H9 (cell line): ENCODE data around the gene ARL13A. TPM values are rescaled to one million over a fixed set of nuclear protein-coding genes. Genes with fewer than 3 reads are reported as not detected.

ENCODE experiments used
- DNase-seq: peaks from one replicate; pipeline ENCODE4 v3.0.0-alpha.2; 2017
- H2AFZ ChIP-seq: one replicate; pipeline ENCODE4 v1.6.1; 2013; ENCODE audit warnings: mild to moderate bottlenecking, low read length, control low read depth, moderate library complexity
- H2AK5ac ChIP-seq: 2 replicates; pipeline ENCODE4 v1.6.1; 2013; ENCODE audit warnings: low read length, control low read depth, mixed read lengths; ENCODE audit not compliant: insufficient read length
- H2BK120ac ChIP-seq: one replicate; pipeline ENCODE4 v1.6.1; 2013; ENCODE audit warnings: low read depth, mild to moderate bottlenecking, low read length, control low read depth, inconsistent platforms; ENCODE audit not compliant: poor library complexity, severe bottlenecking
- H2BK12ac ChIP-seq: 2 replicates; pipeline ENCODE4 v1.6.1; 2013; ENCODE audit warnings: low read length, control low read depth, mixed read lengths, low read depth; ENCODE audit not compliant: insufficient read length
- H2BK15ac ChIP-seq: 2 replicates; pipeline ENCODE4 v1.6.1; 2013; ENCODE audit warnings: low read depth, low read length, control low read depth
- H2BK20ac ChIP-seq: one replicate; pipeline ENCODE4 v1.6.1; 2013; ENCODE audit warnings: low read depth, mild to moderate bottlenecking, low read length, control low read depth, inconsistent platforms; ENCODE audit not compliant: poor library complexity, severe bottlenecking
- H2BK5ac ChIP-seq: 2 replicates; pipeline ENCODE4 v1.6.1; 2013; ENCODE audit warnings: low read length, control low read depth, mixed read lengths; ENCODE audit not compliant: insufficient read length
- H3K14ac ChIP-seq: 2 replicates; pipeline ENCODE4 v1.6.1; 2013; ENCODE audit warnings: low read length, control low read depth; ENCODE audit not compliant: insufficient read depth
- H3K18ac ChIP-seq: 2 replicates; pipeline ENCODE4 v1.6.1; 2013; ENCODE audit warnings: low read depth, mild to moderate bottlenecking, mixed read lengths, low read length, control low read depth; ENCODE audit not compliant: insufficient read length
- H3K23ac ChIP-seq: 2 replicates; pipeline ENCODE4 v1.6.1; 2013; ENCODE audit warnings: low read length, control low read depth, mixed read lengths, low read depth; ENCODE audit not compliant: insufficient read length
- H3K23me2 ChIP-seq: 2 replicates; pipeline ENCODE4 v1.6.1; 2013; ENCODE audit warnings: low read depth, mild to moderate bottlenecking, mixed read lengths, low read length, control low read depth; ENCODE audit not compliant: insufficient read length, poor library complexity, severe bottlenecking
- H3K27ac ChIP-seq: 2 replicates; pipeline ENCODE4 v1.5.1; 2013; ENCODE audit warnings: low read length, control low read depth, mixed read lengths, low read depth; ENCODE audit not compliant: insufficient read length
- H3K27me3 ChIP-seq: 2 replicates; pipeline ENCODE4 v1.6.1; 2013; ENCODE audit warnings: low read length, control low read depth, inconsistent platforms; ENCODE audit not compliant: insufficient read depth
- H3K4ac ChIP-seq: 2 replicates; pipeline ENCODE4 v1.6.1; 2013; ENCODE audit warnings: low read depth, mild to moderate bottlenecking, control low read depth, inconsistent platforms, low read length, moderate library complexity
- H3K4me1 ChIP-seq: 2 replicates; pipeline ENCODE4 v1.6.1; 2013; ENCODE audit warnings: low read length, control low read depth, inconsistent platforms; ENCODE audit not compliant: insufficient read depth
- H3K4me2 ChIP-seq: 2 replicates; pipeline ENCODE4 v1.6.1; 2013; ENCODE audit warnings: low read length, control low read depth, mixed read lengths; ENCODE audit not compliant: insufficient read length, insufficient read depth
- H3K56ac ChIP-seq: 2 replicates; pipeline ENCODE4 v1.6.1; 2013; ENCODE audit warnings: low read depth, mild to moderate bottlenecking, mixed read lengths, low read length, control low read depth; ENCODE audit not compliant: insufficient read length
- H3K79me1 ChIP-seq: 2 replicates; pipeline ENCODE4 v1.6.1; 2013; ENCODE audit warnings: low read depth, mild to moderate bottlenecking, moderate library complexity, low read length, control low read depth, inconsistent platforms; ENCODE audit not compliant: insufficient read depth, poor library complexity, severe bottlenecking
- H3K79me2 ChIP-seq: 2 replicates; pipeline ENCODE4 v1.6.1; 2013; ENCODE audit warnings: low read length, control low read depth, inconsistent platforms; ENCODE audit not compliant: insufficient read depth
- H3K9ac ChIP-seq: 2 replicates; pipeline ENCODE4 v1.6.1; 2013; ENCODE audit warnings: low read length, control low read depth, mixed read lengths; ENCODE audit not compliant: insufficient read length; ENCODE audit errors: extremely low read depth
- H3K9me3 ChIP-seq: one replicate; pipeline ENCODE4 v1.6.1; 2013; ENCODE audit warnings: low read depth, low read length, inconsistent platforms; ENCODE audit not compliant: control insufficient read depth
- H3T11ph ChIP-seq: one replicate; pipeline ENCODE4 v1.6.1; 2013; ENCODE audit warnings: mild to moderate bottlenecking, low read length, control low read depth, inconsistent platforms
- H4K20me1 ChIP-seq: one replicate; pipeline ENCODE4 v1.6.1; 2013; ENCODE audit not compliant: control insufficient read depth, insufficient read length, insufficient read depth
- H4K5ac ChIP-seq: 2 replicates; pipeline ENCODE4 v1.6.1; 2013; ENCODE audit warnings: low read depth, mild to moderate bottlenecking, mixed read lengths, low read length, control low read depth; ENCODE audit not compliant: insufficient read length
- H4K8ac ChIP-seq: replicated peaks from 2 replicates; pipeline ENCODE4 v1.6.1; 2013; ENCODE audit warnings: low read length, control low read depth, mixed read lengths, low read depth; ENCODE audit not compliant: insufficient read length
- H4K91ac ChIP-seq: 2 replicates; pipeline ENCODE4 v1.6.1; 2013; ENCODE audit warnings: low read depth, mild to moderate bottlenecking, moderate library complexity, mixed read lengths, low read length, control low read depth; ENCODE audit not compliant: insufficient read length
- H3K27ac Mint-ChIP-seq, 3 experiments: 2 replicates in 2 of 3; 3 replicates in 1 of 3; pipeline ENCODE4 v1.8.0; 2020 to 2021; ENCODE audit warnings: mixed read lengths in 3 of 3, mild to moderate bottlenecking in 1 of 3, moderate library complexity in 1 of 3
- H3K27me3 Mint-ChIP-seq: 2 replicates; pipeline ENCODE4 v1.8.0; 2021; ENCODE audit warnings: low read depth, mild to moderate bottlenecking, moderate library complexity, mixed read lengths
- H3K36me3 Mint-ChIP-seq, 3 experiments: 2 replicates in 2 of 3; 3 replicates in 1 of 3; pipeline ENCODE4 v1.8.0; 2020 to 2021; ENCODE audit warnings: low read depth in 3 of 3, mixed read lengths in 3 of 3; ENCODE audit not compliant: insufficient read depth in 1 of 3
- H3K4me1 Mint-ChIP-seq, 2 experiments: 2 replicates each; pipeline ENCODE4 v1.8.0; 2020; ENCODE audit warnings: mixed read lengths in 2 of 2
- H3K4me3 Mint-ChIP-seq, 2 experiments: 2 replicates in 1 of 2; 3 replicates in 1 of 2; pipeline ENCODE4 v1.8.0; 2020 to 2021; ENCODE audit warnings: mild to moderate bottlenecking in 2 of 2, mixed read lengths in 2 of 2, moderate library complexity in 1 of 2
- H3K9me3 Mint-ChIP-seq, 2 experiments: 2 replicates in 1 of 2; 3 replicates in 1 of 2; pipeline ENCODE4 v1.8.0; 2020; ENCODE audit warnings: mild to moderate bottlenecking in 2 of 2, mixed read lengths in 2 of 2, moderate library complexity in 1 of 2
- WGBS: extraction: QIAGEN DNeasy Blood & Tissue Kit; methylation state at CpG from one replicate; pipeline ENCODE4 v1.1.7; 2013; ENCODE audit warnings: missing lambda C conversion rate, low lambda C conversion rate, mixed read lengths; ENCODE audit not compliant: insufficient read length; ENCODE audit errors: extremely low coverage; 5-methylcytosine and 5-hydroxymethylcytosine counted together
- total RNA-seq: library from RNA; stranded (reverse); gene quantifications from 2 replicates; pipeline ENCODE4 v1.2.1, GENCODE V29; 2021
- TF ChIP-seq, protein P1 (sequence below): fragments of 200-600 bp; sonication (generic); conservative IDR thresholded peaks from 3 replicates; pipeline ENCODE4 v1.8.0; 2021; ENCODE audit warnings: antibody characterized with exemption, mild to moderate bottlenecking

The ARL13A gene
- total RNA-seq, 1 experiment from 2014 or later: not detected

DNA sequence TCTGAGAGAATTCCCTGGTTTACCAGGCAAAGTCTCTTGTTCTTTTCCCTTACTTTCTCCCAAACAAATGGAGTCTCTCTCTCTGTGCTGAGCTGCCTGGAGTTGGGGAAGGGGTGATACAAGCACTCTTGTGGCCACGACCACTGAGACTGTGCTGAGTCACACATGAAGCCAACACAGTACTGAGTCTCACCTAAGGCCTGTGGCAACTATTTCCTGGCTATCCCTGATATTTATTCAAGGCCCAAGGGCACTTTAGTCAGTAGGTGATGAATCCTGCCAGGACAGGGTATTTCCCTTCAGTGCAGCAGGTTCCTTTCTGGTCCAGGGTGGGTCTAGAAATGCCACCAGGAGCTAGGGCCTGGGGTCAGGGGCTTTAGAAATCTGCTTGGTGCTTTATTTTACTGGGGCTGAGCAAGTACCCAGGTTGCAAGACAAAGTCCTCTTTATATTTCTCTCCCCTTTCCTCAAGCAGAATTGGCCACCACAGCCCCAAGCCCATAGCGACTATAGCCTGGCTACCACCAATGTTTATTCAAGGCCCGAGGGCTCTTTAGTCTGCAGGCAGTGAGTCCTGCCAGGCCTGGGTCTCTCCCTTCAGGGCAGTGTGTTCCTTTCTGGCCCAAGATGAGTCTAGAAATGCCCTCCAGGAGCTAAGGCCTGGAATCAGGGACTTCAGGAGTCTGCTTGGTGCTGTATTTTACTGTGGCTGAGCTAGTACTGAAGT lies 10.5 kb downstream of the ARL13A start:
- Histone ChIP-seq H3K9ac (no peak overlapping the region), H3K23me2 (no peaks in the 10 kb centered on the region), H3K18ac (no peak overlapping the region), H2BK5ac (no peak overlapping the region), H4K91ac (no peak overlapping the region), H3K14ac (no peak overlapping the region), H2AK5ac (no peak overlapping the region), H3K4me1 (no peaks in the 10 kb centered on the region), H3K9me3 (peaks cover 43% of the 10 kb centered on the region), H3K4me2 (no peak overlapping the region), H3K79me2 (no peaks in the 10 kb centered on the region), H4K5ac (no peak overlapping the region), H2AFZ (no peak overlapping the region), H3T11ph (no peak overlapping the region), H3K79me1 (no peaks in the 10 kb centered on the region), H4K20me1 (no peaks in the 10 kb centered on the region), H2BK12ac (no peak overlapping the region), H2BK20ac (no peak overlapping the region), H4K8ac (no peak overlapping the region), H2BK15ac (no peak overlapping the region), H3K27ac (no peak overlapping the region), H3K56ac (no peak overlapping the region), H3K27me3 (no peaks in the 10 kb centered on the region), H3K4ac (no peak overlapping the region), H2BK120ac (no peak overlapping the region), H3K23ac (no peak overlapping the region)
- TF ChIP-seq, protein P1, sequence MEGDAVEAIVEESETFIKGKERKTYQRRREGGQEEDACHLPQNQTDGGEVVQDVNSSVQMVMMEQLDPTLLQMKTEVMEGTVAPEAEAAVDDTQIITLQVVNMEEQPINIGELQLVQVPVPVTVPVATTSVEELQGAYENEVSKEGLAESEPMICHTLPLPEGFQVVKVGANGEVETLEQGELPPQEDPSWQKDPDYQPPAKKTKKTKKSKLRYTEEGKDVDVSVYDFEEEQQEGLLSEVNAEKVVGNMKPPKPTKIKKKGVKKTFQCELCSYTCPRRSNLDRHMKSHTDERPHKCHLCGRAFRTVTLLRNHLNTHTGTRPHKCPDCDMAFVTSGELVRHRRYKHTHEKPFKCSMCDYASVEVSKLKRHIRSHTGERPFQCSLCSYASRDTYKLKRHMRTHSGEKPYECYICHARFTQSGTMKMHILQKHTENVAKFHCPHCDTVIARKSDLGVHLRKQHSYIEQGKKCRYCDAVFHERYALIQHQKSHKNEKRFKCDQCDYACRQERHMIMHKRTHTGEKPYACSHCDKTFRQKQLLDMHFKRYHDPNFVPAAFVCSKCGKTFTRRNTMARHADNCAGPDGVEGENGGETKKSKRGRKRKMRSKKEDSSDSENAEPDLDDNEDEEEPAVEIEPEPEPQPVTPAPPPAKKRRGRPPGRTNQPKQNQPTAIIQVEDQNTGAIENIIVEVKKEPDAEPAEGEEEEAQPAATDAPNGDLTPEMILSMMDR: no peak
- Mint-ChIP-seq H3K4me1 (no peaks in the 10 kb centered on the region), H3K27ac (peak overlapping the region in 1 of 3 experiments; percentile 55; a peak in 1 of 7 replicates), H3K27me3 (no peaks in the 10 kb centered on the region; the same call in none of the 2 replicates), H3K4me3 (no peak overlapping the region), H3K9me3 (peaks cover 59 to 60% of the 10 kb centered on the region in 2 experiments), H3K36me3 (peaks cover 0 to 1% (median 0%) of the 10 kb centered on the region in 3 experiments; a peak in 2 of 7 replicates)
- DNase-seq: no peak
- no CpG with 5 or more reads among the region's 3 CpGs for WGBS
